ENCODE measurements around the gene TMCO1. TPM values are rescaled to one million over a fixed set of nuclear protein-coding genes. Genes with fewer than 3 reads are reported as not detected.
"Not testable (repeated sequence)": the region's sequence is repeated elsewhere in the genome, so short reads cannot be mapped to it uniquely, and the experiment has no call there.

Gene TMCO1
- total RNA-seq, 2 experiments from 2014 or later, result 73.2 to 76.7 TPM

GRCh38 chr1:165698761-165699052 lies 70.0 kb downstream of the TMCO1 start:
- H3K4me3 Mint-ChIP-seq, result peak overlapping the region; percentile 100
- CTCF ChIA-PET, result interaction anchor here (0.8 to 2.3 kb wide), 12 partner anchors 12 to 227 kb away, joined by 3 to 19 read pairs (median 6); partner anchors contain the start of gene MGST3
- no peaks in the 10 kb centered on the region for H3K27me3 Mint-ChIP-seq
- H3K4me1 Mint-ChIP-seq (ENCODE audit: low read depth), result peaks cover 25% of the 10 kb centered on the region
- intact Hi-C loops (cut with micrococcal nuclease), result loop anchor here (1.0 to 5.0 kb wide), 7 partner anchors 11 to 306 kb away; partner anchors contain the start of genes MGST3 and TMCO1
- POLR2A ChIA-PET, result interaction anchor here (1.7 to 3.5 kb wide), 3 partner anchors 70 to 130 kb away, joined by 13 to 17 read pairs (median 17); partner anchors contain the start of gene TMCO1
- peaks cover 13% of the 10 kb centered on the region for H3K36me3 Mint-ChIP-seq
- no peak for DNase-seq
- peak overlapping the region; percentile 99 for H3K27ac Mint-ChIP-seq
- no peaks in the 10 kb centered on the region for H3K9me3 Mint-ChIP-seq

GRCh38 chr1:165697881-165698760 lies 70.5 kb downstream of the TMCO1 start, which contains the start of gene ALDH9A1:
TSS of gene ALDH9A1 (minus strand) at chr1:165698562. CDS start at chr1:165698558, 4 bp downstream.
- Mint-ChIP-seq H3K9me3 (no peaks in the 10 kb centered on the region), H3K27me3 (no peaks in the 10 kb centered on the region), H3K4me1 (ENCODE audit: low read depth) (peaks cover 25% of the 10 kb centered on the region), H3K36me3 (peaks cover 19% of the 10 kb centered on the region), H3K4me3 (peak within 1 kb of the TSS; percentile 100), H3K27ac (peak within 1 kb of the TSS; percentile 99)
- ChIA-PET POLR2A (interaction anchor here (1.2 to 3.5 kb wide), 5 partner anchors 12 to 131 kb away, joined by 4 to 17 read pairs (median 13); partner anchors contain the start of genes MGST3 and TMCO1), CTCF (interaction anchor here (0.8 to 2.3 kb wide), 20 partner anchors 12 to 792 kb away, joined by 3 to 19 read pairs (median 5); partner anchors contain the start of genes MGST3 and TMCO1)
- peak; percentile 93 for DNase-seq
- intact Hi-C loops (cut with micrococcal nuclease), result loop anchor here (1.0 to 5.0 kb wide), 7 partner anchors 11 to 306 kb away; partner anchors contain the start of genes MGST3 and TMCO1

- Mint-ChIP-seq H3K27ac (peak overlapping the region; percentile 99), H3K4me1 (ENCODE audit: low read depth) (peaks cover 25% of the 10 kb centered on the region), H3K36me3 (peaks cover 22% of the 10 kb centered on the region), H3K4me3 (peak overlapping the region; percentile 100), H3K27me3 (no peaks in the 10 kb centered on the region), H3K9me3 (no peaks in the 10 kb centered on the region)
- no peak for DNase-seq
- ChIA-PET CTCF (interaction anchor here (0.8 to 2.3 kb wide), 16 partner anchors 11 to 792 kb away, joined by 3 to 19 read pairs (median 6); partner anchors contain the start of genes MGST3 and TMCO1), POLR2A (interaction anchor here (1.2 to 3.5 kb wide), 5 partner anchors 11 to 132 kb away, joined by 4 to 17 read pairs (median 13); partner anchors contain the start of genes MGST3 and TMCO1)
- intact Hi-C loops (cut with micrococcal nuclease), result loop anchor here (5.0 kb wide), 2 partner anchors 175 to 305 kb away; no protein-coding TSS in a partner anchor
These were observed 71.2 kb downstream of the TMCO1 start for GRCh38 chr1:165697491-165697880.

- intact Hi-C loops (cut with micrococcal nuclease), result loop anchor here (5.0 kb wide), 2 partner anchors 176 to 304 kb away; no protein-coding TSS in a partner anchor
- Mint-ChIP-seq H3K36me3 (peaks cover 30% of the 10 kb centered on the region), H3K9me3 (no peaks in the 10 kb centered on the region), H3K27me3 (no peaks in the 10 kb centered on the region), H3K27ac (no peak overlapping the region), H3K4me3 (peak overlapping the region; percentile 54), H3K4me1 (ENCODE audit: low read depth) (peaks cover 33% of the 10 kb centered on the region)
- no peak for DNase-seq
- ChIA-PET CTCF (interaction anchor here (0.9 to 2.3 kb wide), 5 partner anchors 10 to 219 kb away, joined by 3 to 15 read pairs (median 5); no protein-coding TSS in a partner anchor), POLR2A (interaction anchor here (3.5 kb wide), 1 partner anchor 98 kb away, joined by 17 read pairs; no protein-coding TSS in a partner anchor)
These were observed 72.0 kb downstream of the TMCO1 start for GRCh38 chr1:165696625-165697100.

- Mint-ChIP-seq H3K4me3 (no peak overlapping the region), H3K4me1 (ENCODE audit: low read depth) (peaks cover 41% of the 10 kb centered on the region), H3K27me3 (no peaks in the 10 kb centered on the region), H3K9me3 (no peaks in the 10 kb centered on the region), H3K36me3 (peaks cover 39% of the 10 kb centered on the region), H3K27ac (no peak overlapping the region)
- intact Hi-C loops (cut with micrococcal nuclease), result loop anchor here (5.0 kb wide), 2 partner anchors 177 to 303 kb away; no protein-coding TSS in a partner anchor
- no peak for DNase-seq
- POLR2A ChIA-PET, result no interaction called here
- CTCF ChIA-PET, result interaction anchor here (0.6 kb wide), 1 partner anchor 1168 kb away, joined by 3 read pairs; no protein-coding TSS in a partner anchor
These were observed 73.6 kb downstream of the TMCO1 start for GRCh38 chr1:165695031-165695430.

- H3K9me3 Mint-ChIP-seq, result peaks cover 8% of the 10 kb centered on the region
- no peak overlapping the region for H3K4me3 Mint-ChIP-seq
- H3K4me1 Mint-ChIP-seq (ENCODE audit: low read depth), result peaks cover 51% of the 10 kb centered on the region
- intact Hi-C loops (cut with micrococcal nuclease), result loop anchor here (5.0 kb wide), 1 partner anchor 394 kb away; no protein-coding TSS in a partner anchor
- H3K36me3 Mint-ChIP-seq, result peaks cover 45% of the 10 kb centered on the region
- H3K27me3 Mint-ChIP-seq, result no peaks in the 10 kb centered on the region
- DNase-seq, result no peak
- CTCF ChIA-PET, result interaction anchor here (2.4 kb wide), 1 partner anchor 87 kb away, joined by 10 read pairs; no protein-coding TSS in a partner anchor
- POLR2A ChIA-PET, result no interaction called here
- H3K27ac Mint-ChIP-seq, result no peak overlapping the region
These were observed 80.6 kb downstream of the TMCO1 start for GRCh38 chr1:165688046-165688445.

GRCh38 chr1:165686971-165687433 lies 81.7 kb downstream of the TMCO1 start:
- peaks cover 48% of the 10 kb centered on the region for H3K36me3 Mint-ChIP-seq
- no peaks in the 10 kb centered on the region for H3K27me3 Mint-ChIP-seq
- no peak overlapping the region for H3K4me3 Mint-ChIP-seq
- ChIA-PET CTCF (interaction anchor here (1.2 to 2.4 kb wide), 4 partner anchors 11 to 238 kb away, joined by 3 to 15 read pairs (median 7); partner anchors contain the start of gene ALDH9A1), POLR2A (interaction anchor here (1.4 kb wide), 1 partner anchor 11 kb away, joined by 4 read pairs; no protein-coding TSS in a partner anchor)
- peaks cover 8% of the 10 kb centered on the region for H3K9me3 Mint-ChIP-seq
- peak; percentile 39 for DNase-seq
- H3K27ac Mint-ChIP-seq, result peak overlapping the region; percentile 71
- intact Hi-C loops (cut with micrococcal nuclease), result loop anchor here (1.0 to 5.0 kb wide), 4 partner anchors 8 to 395 kb away; partner anchors contain the start of genes ALDH9A1 and MGST3
- peaks cover 47% of the 10 kb centered on the region for H3K4me1 Mint-ChIP-seq (ENCODE audit: low read depth)

- intact Hi-C loops (cut with micrococcal nuclease), result loop anchor here (2.0 to 5.0 kb wide), 2 partner anchors 56 to 396 kb away; partner anchors contain the start of gene MGST3
- CTCF ChIA-PET, result interaction anchor here (0.7 to 2.4 kb wide), 6 partner anchors 11 to 238 kb away, joined by 3 to 15 read pairs (median 4); partner anchors contain the start of genes ALDH9A1 and TMCO1
- Mint-ChIP-seq H3K36me3 (peaks cover 49% of the 10 kb centered on the region), H3K4me1 (ENCODE audit: low read depth) (peaks cover 41% of the 10 kb centered on the region), H3K27ac (peak overlapping the region; percentile 71), H3K9me3 (peaks cover 8% of the 10 kb centered on the region), H3K27me3 (no peaks in the 10 kb centered on the region), H3K4me3 (no peak overlapping the region)
- POLR2A ChIA-PET, result interaction anchor here (1.4 kb wide), 1 partner anchor 11 kb away, joined by 4 read pairs; no protein-coding TSS in a partner anchor
- DNase-seq, result no peak
These were observed 82.3 kb downstream of the TMCO1 start for GRCh38 chr1:165686121-165686970.

GRCh38 chr1:165683848-165684485 lies 84.7 kb downstream of the TMCO1 start:
- intact Hi-C loops (cut with micrococcal nuclease), result no loop called here

GRCh38 chr1:165680773-165681172 lies 87.9 kb downstream of the TMCO1 start:
- H3K27me3 Mint-ChIP-seq; DNase-seq; H3K9me3 Mint-ChIP-seq; intact Hi-C loops (cut with micrococcal nuclease); CTCF ChIA-PET; H3K4me3 Mint-ChIP-seq; H3K27ac Mint-ChIP-seq: not testable (repeated sequence)
- Mint-ChIP-seq H3K4me1 (ENCODE audit: low read depth) (peaks cover 30% of the 10 kb centered on the region), H3K36me3 (peaks cover 52% of the 10 kb centered on the region)
- POLR2A ChIA-PET, result interaction anchor here (1.6 kb wide), 1 partner anchor 10 kb away, joined by 6 read pairs; no protein-coding TSS in a partner anchor

More at GRCh38 chr1:165683848-165684485, 84.7 kb downstream of the TMCO1 start:
- peaks cover 59% of the 10 kb centered on the region for H3K36me3 Mint-ChIP-seq
- no peak overlapping the region for H3K27ac Mint-ChIP-seq
- ChIA-PET CTCF (interaction anchor here (1.0 to 1.4 kb wide), 3 partner anchors 14 to 82 kb away, joined by 3 to 5 read pairs (median 3); no protein-coding TSS in a partner anchor), POLR2A (no interaction called here)
- H3K27me3 Mint-ChIP-seq, result no peaks in the 10 kb centered on the region
- no peak for DNase-seq
- no peak overlapping the region for H3K4me3 Mint-ChIP-seq
- H3K4me1 Mint-ChIP-seq (ENCODE audit: low read depth), result peaks cover 41% of the 10 kb centered on the region
- H3K9me3 Mint-ChIP-seq, result peaks cover 8% of the 10 kb centered on the region

Measured in activated CD4-positive, alpha-beta memory T cell treated with anti-CD3 and anti-CD28 coated beads for 36 hours (primary cell).